IPS DF 6.9 (cell line): ENCODE measurements around the gene SH3PXD2B.

Experiments
- DNase-seq: peaks from one replicate; pipeline ENCODE4 v3.0.0-alpha.2; 2013; ENCODE audit warnings: low read depth, low spot score
- H3K27ac ChIP-seq: one replicate; pipeline ENCODE4 v1.5.1; 2013; ENCODE audit warnings: low read length, control low read depth
- H3K27me3 ChIP-seq: 2 replicates; pipeline ENCODE4 v1.6.1; 2013; ENCODE audit warnings: mild to moderate bottlenecking, low read length; ENCODE audit not compliant: control insufficient read depth, insufficient read depth
- H3K36me3 ChIP-seq: 2 replicates; pipeline ENCODE4 v1.6.1; 2013; ENCODE audit warnings: low read length; ENCODE audit not compliant: control insufficient read depth, insufficient read depth
- H3K4me1 ChIP-seq: 2 replicates; pipeline ENCODE4 v1.6.1; 2013; ENCODE audit warnings: low read length; ENCODE audit not compliant: control insufficient read depth, insufficient read depth
- H3K4me3 ChIP-seq: 2 replicates; pipeline ENCODE4 v1.5.1; 2013; ENCODE audit warnings: mild to moderate bottlenecking, low read length
- H3K9me3 ChIP-seq: 2 replicates; pipeline ENCODE4 v1.6.1; 2013; ENCODE audit warnings: low read length, inconsistent platforms; ENCODE audit not compliant: control insufficient read depth, insufficient read depth
- WGBS: extraction: QIAGEN DNeasy Blood & Tissue Kit; methylation state at CpG from one replicate; pipeline ENCODE4 v1.1.7; 2013; ENCODE audit warnings: mixed read lengths, missing lambda C conversion rate; ENCODE audit not compliant: insufficient read length, insufficient coverage; 5-methylcytosine and 5-hydroxymethylcytosine counted together

SH3PXD2B gene

DNA sequence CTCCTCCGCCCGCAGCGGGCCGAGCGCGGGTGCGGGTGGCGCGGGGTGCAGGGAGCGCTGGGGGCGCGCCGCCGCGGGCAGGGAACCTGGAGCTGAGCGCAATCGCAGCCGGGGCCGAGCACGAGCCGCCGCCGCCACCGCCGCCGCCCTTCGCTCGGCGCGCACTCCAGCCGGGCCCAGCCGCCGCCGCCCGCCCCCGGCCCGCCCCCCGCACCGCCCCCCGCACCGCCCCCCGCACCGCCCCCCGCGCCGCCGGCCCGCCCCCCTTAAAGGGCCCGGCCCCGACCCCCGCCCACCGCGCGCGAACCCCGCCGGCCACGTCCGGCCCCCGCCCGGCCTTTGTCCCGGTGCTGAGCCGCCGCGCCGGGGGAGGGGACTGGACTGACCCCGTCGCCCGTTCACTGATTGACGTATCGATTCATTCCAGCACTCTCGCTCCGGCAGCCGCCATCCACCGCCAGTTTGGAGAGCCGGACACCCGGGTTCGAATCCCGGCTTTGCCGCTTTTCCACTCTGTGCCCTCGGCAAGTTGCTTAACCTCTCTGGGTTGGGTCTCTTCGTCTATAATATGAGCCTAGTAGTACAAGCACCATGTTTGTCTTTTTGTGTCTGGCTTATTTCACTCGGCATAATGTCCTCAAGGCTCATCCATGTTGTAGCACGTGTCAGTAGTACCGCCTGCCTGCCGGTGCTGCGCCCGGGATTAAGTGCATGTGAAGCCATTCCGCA, at the start of gene SH3PXD2B:
TSS of gene SH3PXD2B (minus strand) at position 168 of the 729 bp plus-strand sequence. CDS start 173 bp downstream, outside the sequence.
- Histone ChIP-seq H3K4me1 (peaks cover 9% of the 10 kb centered on the region; the same call in 1 of the 2 replicates), H3K27me3 (no peaks in the 10 kb centered on the region), H3K36me3 (no peaks in the 10 kb centered on the region), H3K4me3 (peak within 1 kb of the TSS; percentile 98), H3K9me3 (no peaks in the 10 kb centered on the region), H3K27ac (no peak within 1 kb of the TSS)
- no CpG with 5 or more reads among the region's 89 CpGs for WGBS
- no peak for DNase-seq

- DNase-seq: peak; percentile 29
- no CpG with 5 or more reads among the region's 4 CpGs for WGBS
- Histone ChIP-seq H3K4me3 (no peak overlapping the region), H3K27ac (no peak overlapping the region), H3K4me1 (no peaks in the 10 kb centered on the region), H3K27me3 (no peaks in the 10 kb centered on the region), H3K36me3 (no peaks in the 10 kb centered on the region), H3K9me3 (no peaks in the 10 kb centered on the region)
Measured at GRCh38 chr5:172502969-172503368, 48.6 kb upstream of the SH3PXD2B start.

DNA sequence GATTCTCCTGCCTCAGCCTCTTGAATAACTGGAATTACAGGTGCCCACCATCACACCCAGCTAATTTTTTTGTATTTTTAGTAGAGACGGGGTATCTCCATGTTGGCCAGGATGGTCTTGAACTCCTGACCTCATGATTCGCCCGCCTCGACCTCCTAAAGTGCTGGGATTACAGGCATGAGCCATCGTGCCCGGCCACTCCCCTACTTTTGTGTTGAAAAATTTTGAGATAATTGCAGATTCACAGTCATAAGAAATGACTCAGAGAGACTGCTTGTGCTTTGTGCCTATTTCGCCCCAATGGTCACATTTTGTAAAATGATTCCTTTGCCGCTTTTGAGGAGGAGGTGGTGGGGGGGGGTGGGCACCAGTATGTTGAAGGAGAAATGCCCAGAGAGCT, 48.1 kb upstream of the SH3PXD2B start:
- no peaks in the 10 kb centered on the region for H3K36me3 ChIP-seq
- WGBS: no CpG with 5 or more reads among the region's 8 CpGs
- H3K27me3 ChIP-seq: no peaks in the 10 kb centered on the region
- no peaks in the 10 kb centered on the region for H3K9me3 ChIP-seq
- no peak overlapping the region for H3K27ac ChIP-seq
- no peak for DNase-seq
- H3K4me1 ChIP-seq: no peaks in the 10 kb centered on the region
- no peak overlapping the region for H3K4me3 ChIP-seq

GRCh38 chr5:172501708-172502320, 47.5 kb upstream of the SH3PXD2B start:
- WGBS: no CpG with 5 or more reads among the region's 7 CpGs
- Histone ChIP-seq H3K4me3 (no peak overlapping the region), H3K9me3 (no peaks in the 10 kb centered on the region), H3K4me1 (no peaks in the 10 kb centered on the region), H3K27me3 (no peaks in the 10 kb centered on the region), H3K36me3 (no peaks in the 10 kb centered on the region), H3K27ac (no peak overlapping the region)
- no peak for DNase-seq

DNA sequence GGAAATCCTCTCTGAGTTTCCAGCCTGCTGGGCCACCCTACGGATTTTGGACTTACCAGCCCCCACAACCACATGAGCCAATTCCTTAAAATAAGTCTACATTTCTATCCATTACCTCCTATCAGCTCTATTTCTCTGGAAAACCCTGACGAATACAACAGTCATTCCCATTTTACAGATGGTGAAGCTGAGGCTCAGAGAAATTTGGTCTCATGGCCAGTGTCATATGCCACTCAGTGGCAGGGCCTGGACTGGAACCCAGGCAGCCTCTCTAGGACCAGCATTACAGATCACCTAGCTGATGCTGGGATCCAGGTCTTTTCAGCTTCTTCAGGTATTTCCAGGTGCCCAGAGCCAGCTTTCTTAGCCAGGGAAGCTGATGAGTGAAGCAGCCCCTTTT, 45.0 kb upstream of the SH3PXD2B start:
- WGBS: no CpG with 5 or more reads among the region's 2 CpGs
- no peak for DNase-seq
- no peaks in the 10 kb centered on the region for H3K36me3 ChIP-seq
- no peaks in the 10 kb centered on the region for H3K27me3 ChIP-seq
- no peaks in the 10 kb centered on the region for H3K4me1 ChIP-seq
- no peak overlapping the region for H3K4me3 ChIP-seq
- no peaks in the 10 kb centered on the region for H3K9me3 ChIP-seq
- H3K27ac ChIP-seq: no peak overlapping the region

- H3K27me3 ChIP-seq: no peaks in the 10 kb centered on the region
- H3K27ac ChIP-seq: no peak overlapping the region
- no CpG with 5 or more reads among the region's 12 CpGs for WGBS
- no peak for DNase-seq
- no peak overlapping the region for H3K4me3 ChIP-seq
- H3K4me1 ChIP-seq: no peaks in the 10 kb centered on the region
- H3K9me3 ChIP-seq: no peaks in the 10 kb centered on the region
- no peaks in the 10 kb centered on the region for H3K36me3 ChIP-seq
Measured at GRCh38 chr5:172498431-172499129, 44.3 kb upstream of the SH3PXD2B start.

DNA sequence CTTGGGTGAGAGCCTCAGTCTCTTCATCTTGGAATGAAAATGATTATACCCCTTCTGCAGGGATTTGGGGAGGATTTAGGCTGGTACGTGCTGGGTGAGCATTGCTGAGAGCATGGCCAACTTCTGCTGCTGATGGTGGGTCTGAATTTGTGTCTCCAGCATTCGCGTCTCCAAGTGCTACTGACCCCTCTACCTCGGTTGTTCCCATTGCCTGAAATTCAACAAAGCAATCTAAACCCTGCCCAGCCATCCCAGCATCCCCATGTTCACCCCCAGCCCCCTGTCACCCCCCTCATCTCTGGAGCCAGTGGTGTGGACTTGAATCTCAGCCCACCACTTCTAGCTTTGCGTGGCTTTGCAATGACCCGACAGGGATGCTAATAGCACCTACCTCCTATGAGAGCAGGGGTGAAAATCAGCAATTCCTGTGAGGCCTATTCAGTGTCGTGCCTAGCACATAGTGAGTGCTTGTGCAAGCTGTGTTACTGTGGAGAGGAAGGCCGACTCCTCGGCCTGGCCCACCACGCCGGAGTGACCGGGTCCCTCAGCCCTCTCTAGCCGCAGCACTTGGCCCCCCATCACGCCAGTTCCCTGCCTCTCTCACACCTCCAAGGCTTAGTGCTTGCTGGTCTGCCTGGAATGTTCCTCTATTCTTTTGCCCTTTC, 43.4 kb upstream of the SH3PXD2B start:
- Histone ChIP-seq H3K4me1 (no peaks in the 10 kb centered on the region), H3K27me3 (no peaks in the 10 kb centered on the region), H3K27ac (no peak overlapping the region), H3K9me3 (no peaks in the 10 kb centered on the region), H3K36me3 (no peaks in the 10 kb centered on the region), H3K4me3 (no peak overlapping the region)
- no CpG with 5 or more reads among the region's 14 CpGs for WGBS
- DNase-seq: no peak

GRCh38 chr5:172496671-172497371, 42.5 kb upstream of the SH3PXD2B start:
- Histone ChIP-seq H3K4me3 (no peak overlapping the region), H3K4me1 (no peaks in the 10 kb centered on the region), H3K9me3 (no peaks in the 10 kb centered on the region), H3K27ac (no peak overlapping the region), H3K36me3 (no peaks in the 10 kb centered on the region), H3K27me3 (no peaks in the 10 kb centered on the region)
- WGBS: no CpG with 5 or more reads among the region's 12 CpGs
- DNase-seq: no peak

GRCh38 chr5:172494630-172495505, 40.5 kb upstream of the SH3PXD2B start:
- H3K36me3 ChIP-seq: no peaks in the 10 kb centered on the region
- no peak for DNase-seq
- no peaks in the 10 kb centered on the region for H3K27me3 ChIP-seq
- H3K4me1 ChIP-seq: no peaks in the 10 kb centered on the region
- H3K4me3 ChIP-seq: no peak overlapping the region
- no peaks in the 10 kb centered on the region for H3K9me3 ChIP-seq
- no peak overlapping the region for H3K27ac ChIP-seq
- no CpG with 5 or more reads among the region's 9 CpGs for WGBS
